Heart right ventricle (tissue), 16 donors: ENCODE data around the gene MFSD2A. TPM values are rescaled to one million over a fixed set of nuclear protein-coding genes. Genes with fewer than 3 reads are reported as not detected.

Source experiments
- ATAC-seq, 8 donors: fragments of 200-7000 bp; cut with Tn5 transposase; one replicate each; pipeline ENCODE4 v1.9.1; 2020; ENCODE audit warnings: mild to moderate bottlenecking in 8 of 8, moderate library complexity in 8 of 8, moderate number of reproducible peaks in 1 of 8
- DNase-seq, 2 donors: peaks; one replicate each; pipeline ENCODE4 v3.0.0-alpha.2; 2020
- H3K27ac ChIP-seq, 10 donors: fragments of 200-600 bp; sonication (generic) in 2 of 10; one replicate each; pipeline versions ENCODE4 v1.5.0 to v1.8.0; 2020 to 2022; ENCODE audit warnings: mild to moderate bottlenecking in 3 of 10
- H3K27me3 ChIP-seq, 7 donors: fragments of 200-600 bp; one replicate each; pipeline ENCODE4 v1.8.0; 2021 to 2022; ENCODE audit warnings: mild to moderate bottlenecking in 2 of 7
- H3K36me3 ChIP-seq, 9 donors: fragments of 200-600 bp; sonication (generic) in 1 of 9; one replicate each; pipeline versions ENCODE4 v1.5.0 to v1.8.0; 2020 to 2022; ENCODE audit warnings: mild to moderate bottlenecking in 2 of 9
- H3K4me1 ChIP-seq, 9 donors: fragments of 200-600 bp; sonication (generic) in 1 of 9; one replicate each; pipeline versions ENCODE4 v1.5.0 to v1.8.0; 2020 to 2022; ENCODE audit warnings: mild to moderate bottlenecking in 4 of 9
- H3K4me3 ChIP-seq, 10 donors: fragments of 200-600 bp; sonication (generic) in 2 of 10; one replicate each; pipeline versions ENCODE4 v1.5.0 to v1.8.0; 2020 to 2022; ENCODE audit warnings: mild to moderate bottlenecking in 7 of 10, moderate library complexity in 2 of 10
- H3K9me3 ChIP-seq, 11 donors: fragments of 200-600 bp in 10 of 11; sonication (generic) in 2 of 11; one replicate each; pipeline versions ENCODE4 v1.5.0 to v1.8.0; 2013 to 2022; ENCODE audit warnings: mild to moderate bottlenecking in 2 of 11, control low read depth in 1 of 11, moderate library complexity in 1 of 11
- CTCF ChIP-seq, 9 donors: fragments of 200-600 bp; sonication (generic) in 2 of 9; IDR thresholded peaks; one replicate each; pipeline versions ENCODE4 v1.5.0 to v1.8.0; 2021 to 2022; ENCODE audit warnings: antibody characterized with exemption in 9 of 9, mild to moderate bottlenecking in 5 of 9, moderate library complexity in 1 of 9
- WGBS, 2 donors: extraction: QIAGEN DNeasy Blood & Tissue Kit; methylation state at CpG; one replicate each; pipeline ENCODE4 v1.1.7; 2013; ENCODE audit warnings: inconsistent platforms in 1 of 2; 5-methylcytosine and 5-hydroxymethylcytosine counted together
- intact Hi-C, 10 donors: fragments of 100-400 bp; cut with DNase I; formaldehyde crosslinking; loops; one replicate each; pipeline versions ENCODE4 v1.11.1 to v1.14.2; 2022
- polyA plus RNA-seq, 2 donors: library from polyadenylated mRNA; stranded (reverse); fragments of 200-250 nt; gene quantifications; one replicate each; pipeline ENCODE4 v1.2.3, GENCODE V29; 2013
- total RNA-seq, 10 donors: library from RNA; stranded (reverse); fragmentation: NEBNext Ultra II Directional in 3 of 10; extraction: Animal tissue kit (Norgen Biotek cat#: 25700) in 3 of 10; gene quantifications; one replicate each; pipeline versions ENCODE4 v1.2.1 to v1.2.4, GENCODE V29; 2021 to 2023
- donor health status: Arrhythmogenic right ventricular cardiomyopathy.
- donor health status: ischemic (EF 13 %, LVEDD 7.1; RV severe dilation, severe dysfunction).
- donor health status: healthy with polysubstance abuse.
- donor health status: DM: no; HTN: yes; CAD: no.
- donor health status: DM: no; HTN: no; CAD: no.
- donor health status: ischemic (EF 25% LVEDD 6.9; RV normal size, moderate dysfunction).
- donor health status: ischemic (EF 25% LVEDD 5.7; RV mildly dilated, moderate dysfunction).
- donor health status: healthy.
- donor health status: DM: yes; HTN: yes; CAD: no.
- donor health status: Ischemic cardiomyopathy.
- donor health status: ischemic (EF 35%, LVEDD 5.7; RV mildly dilated, moderate dysfunction).
- donor health status: nonischemic (EF 11% LVEDD 7.7; RV severe dilation, severe dysfunction).
- donor health status: DM: yes; HTN: yes; CAD: no.
- donor health status: PGD.
- donor health status: ischemic (EF 29% LVEDD 5.4; RV normal size, mild dysfunction).
- donor health status: nonischemic (EF 23%, LVEDD 6.1; RV moderate dilation, normal function).

MFSD2A gene
- total and polyA plus RNA-seq, 12 donors = 0.15 to 5.6 (median 0.45) TPM; not detected in 2

GRCh38 chr1:39927538-39927937, 27.4 kb upstream of the MFSD2A start:
- Histone ChIP-seq H3K36me3 (no peaks in the 10 kb centered on the region), H3K9me3 (no peaks in the 10 kb centered on the region), H3K27ac (no peak overlapping the region), H3K4me3 (no peak overlapping the region), H3K4me1 (peaks cover 0 to 24% (median 7%) of the 10 kb centered on the region in 9 donors), H3K27me3 (peaks cover 0 to 18% (median 7%) of the 10 kb centered on the region in 7 donors)
- ATAC-seq (peak in 5 of 8 donors; percentile 29 to 51 (median 47)), DNase-seq (no peak)
- TF ChIP-seq CTCF (IDR thresholded peaks at IDR 0.05) = no peak
- 68 to 89% methylated on average over 3 of the region's 3 CpGs for WGBS, 2 donors
- intact Hi-C loops = loop anchor here in 2 of 10 donors (5.0 to 10.0 kb wide), 2 partner anchors 35 to 107 kb away; no protein-coding TSS in a partner anchor

- ATAC-seq = no peak
- Histone ChIP-seq H3K4me3 (no peak overlapping the region), H3K27ac (no peak overlapping the region), H3K36me3 (no peaks in the 10 kb centered on the region), H3K9me3 (no peaks in the 10 kb centered on the region), H3K27me3 (peaks cover 0 to 5% (median 0%) of the 10 kb centered on the region in 7 donors), H3K4me1 (peaks cover 0 to 33% (median 5%) of the 10 kb centered on the region in 9 donors)
- 74 to 79% methylated on average over 7 of the region's 7 CpGs for WGBS, 2 donors
- intact Hi-C loops = loop anchor here in 2 of 10 donors (5.0 to 10.0 kb wide), 2 partner anchors 33 to 106 kb away; no protein-coding TSS in a partner anchor
- DNase-seq = no peak
- no peak for TF ChIP-seq CTCF (IDR thresholded peaks at IDR 0.05)
Observed at GRCh38 chr1:39928809-39929587, 25.9 kb upstream of the MFSD2A start.

- no peak overlapping the region for H3K4me3 ChIP-seq
- H3K27me3 ChIP-seq = no peaks in the 10 kb centered on the region
- peaks cover 0 to 46% (median 0%) of the 10 kb centered on the region in 9 donors for H3K4me1 ChIP-seq
- no peaks in the 10 kb centered on the region for H3K36me3 ChIP-seq
- intact Hi-C loops = no loop called here
- TF ChIP-seq CTCF (IDR thresholded peaks at IDR 0.05) = no peak
- H3K9me3 ChIP-seq = peaks cover 0 to 3% (median 0%) of the 10 kb centered on the region in 11 donors
- ATAC-seq = peak; percentile 78 to 95 (median 86)
- DNase-seq = peak; percentile 42 to 48
- 67 to 74% methylated on average over 12 of the region's 12 CpGs for WGBS, 2 donors
- peak overlapping the region in 6 of 10 donors; percentile 12 to 85 (median 29) for H3K27ac ChIP-seq
Observed at GRCh38 chr1:39933956-39934941, 20.7 kb upstream of the MFSD2A start.
